Suppressor macrophage treated with lipopolysaccharide for 1 hour (primary cell): ENCODE measurements around the gene TAB3.

Source experiments
- DNase-seq, 3 donors: peaks; one replicate each; pipeline ENCODE4 v3.0.0-alpha.2; 2020 to 2022

Gene TAB3, protein sequence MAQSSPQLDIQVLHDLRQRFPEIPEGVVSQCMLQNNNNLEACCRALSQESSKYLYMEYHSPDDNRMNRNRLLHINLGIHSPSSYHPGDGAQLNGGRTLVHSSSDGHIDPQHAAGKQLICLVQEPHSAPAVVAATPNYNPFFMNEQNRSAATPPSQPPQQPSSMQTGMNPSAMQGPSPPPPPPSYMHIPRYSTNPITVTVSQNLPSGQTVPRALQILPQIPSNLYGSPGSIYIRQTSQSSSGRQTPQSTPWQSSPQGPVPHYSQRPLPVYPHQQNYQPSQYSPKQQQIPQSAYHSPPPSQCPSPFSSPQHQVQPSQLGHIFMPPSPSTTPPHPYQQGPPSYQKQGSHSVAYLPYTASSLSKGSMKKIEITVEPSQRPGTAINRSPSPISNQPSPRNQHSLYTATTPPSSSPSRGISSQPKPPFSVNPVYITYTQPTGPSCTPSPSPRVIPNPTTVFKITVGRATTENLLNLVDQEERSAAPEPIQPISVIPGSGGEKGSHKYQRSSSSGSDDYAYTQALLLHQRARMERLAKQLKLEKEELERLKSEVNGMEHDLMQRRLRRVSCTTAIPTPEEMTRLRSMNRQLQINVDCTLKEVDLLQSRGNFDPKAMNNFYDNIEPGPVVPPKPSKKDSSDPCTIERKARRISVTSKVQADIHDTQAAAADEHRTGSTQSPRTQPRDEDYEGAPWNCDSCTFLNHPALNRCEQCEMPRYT

DNA sequence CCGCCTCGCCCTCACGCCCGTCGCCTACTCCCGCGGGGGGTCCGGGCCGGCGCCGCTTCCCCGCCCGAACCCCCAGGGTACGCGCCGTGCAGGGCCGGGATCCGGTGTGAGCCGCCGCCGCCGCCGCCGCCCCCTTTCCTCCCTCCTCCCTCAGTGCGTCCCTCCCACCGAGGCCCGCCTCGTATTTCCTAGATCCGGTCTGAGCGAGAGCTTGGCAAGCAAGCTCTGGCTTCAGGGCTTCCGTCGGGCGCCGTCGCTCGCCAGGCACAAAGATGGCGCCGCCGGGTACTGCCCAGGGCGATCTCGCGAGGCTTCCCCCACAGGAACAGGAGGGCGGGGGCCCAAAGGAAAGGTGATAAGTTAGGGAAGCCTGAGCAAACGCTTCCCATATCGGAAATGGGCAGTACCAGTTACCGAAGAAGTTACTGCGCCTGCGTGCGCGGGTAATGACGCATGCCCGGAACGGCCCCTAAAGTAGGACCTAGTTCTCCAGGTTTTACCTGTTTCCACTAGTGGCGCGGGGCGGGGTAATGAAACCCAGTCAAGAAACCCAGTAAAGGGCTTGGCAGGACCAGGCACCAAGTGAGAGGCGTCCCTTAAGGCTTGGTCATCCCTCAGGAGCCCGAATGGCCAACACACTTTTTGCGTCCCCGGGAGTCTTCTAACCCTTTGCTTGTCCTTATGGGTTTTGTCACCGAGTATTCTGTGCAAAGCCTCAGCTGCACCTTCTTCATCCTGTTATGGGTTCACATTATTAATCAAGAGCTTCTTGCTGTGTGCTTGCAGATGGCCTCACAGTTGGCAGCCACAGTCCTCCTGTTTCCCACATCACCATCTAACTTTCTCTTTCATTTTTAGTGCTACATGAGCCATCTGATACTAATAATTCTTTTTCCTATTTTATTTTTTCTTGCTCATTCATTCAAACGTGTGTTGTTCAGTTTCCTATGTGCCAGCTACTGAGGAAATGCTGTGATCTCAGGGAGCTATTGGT lies at the start of gene TAB3:
TAB3 (minus strand) TSS at position 108 of the 994 bp plus-strand sequence. CDS start 29,666 bp downstream, outside the sequence.
- DNase-seq = peak; percentile 94 to 95 (median 94)

DNA sequence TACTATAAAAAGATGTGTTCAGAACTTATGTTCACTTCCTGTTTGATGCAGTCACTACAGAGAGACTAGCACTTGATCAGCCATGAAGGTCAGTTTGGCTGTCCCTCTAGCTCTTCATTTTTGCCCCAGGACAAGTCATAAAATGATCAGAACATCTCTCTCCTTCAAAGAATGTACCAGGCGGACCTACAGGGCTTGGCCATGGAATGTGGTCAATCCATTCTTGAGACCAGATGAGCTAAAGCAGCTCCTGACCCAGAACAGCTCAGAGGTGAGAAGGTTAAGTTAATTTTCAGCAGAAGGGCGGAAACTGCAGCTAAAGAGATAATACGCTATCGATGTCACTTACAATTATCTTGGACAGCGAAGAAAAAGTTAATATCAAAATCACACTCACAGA lies 49.2 kb upstream of the TAB3 start:
- DNase-seq = no peak

DNA sequence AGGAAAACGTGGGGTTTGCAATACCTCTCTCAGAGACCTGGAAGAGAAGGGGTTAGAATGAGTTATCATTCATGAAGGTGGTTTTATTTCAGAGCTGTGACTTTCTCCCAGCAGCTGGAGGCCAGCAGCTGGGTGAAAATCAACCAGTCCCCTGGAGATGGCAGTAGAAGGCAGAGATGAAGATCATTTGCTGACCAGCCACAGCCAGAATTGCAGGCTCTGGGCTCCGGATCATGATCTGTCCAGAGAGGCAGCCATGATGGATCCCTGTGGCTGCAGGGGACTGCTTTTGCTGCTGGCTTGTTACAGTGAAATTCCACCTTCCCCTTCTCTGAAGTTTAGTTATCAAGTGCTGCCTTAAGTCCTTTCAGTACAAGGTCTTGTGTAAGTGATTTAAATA lies 46.9 kb upstream of the TAB3 start:
- DNase-seq = peak in 2 of 3 donors; percentile 7 to 8

DNA sequence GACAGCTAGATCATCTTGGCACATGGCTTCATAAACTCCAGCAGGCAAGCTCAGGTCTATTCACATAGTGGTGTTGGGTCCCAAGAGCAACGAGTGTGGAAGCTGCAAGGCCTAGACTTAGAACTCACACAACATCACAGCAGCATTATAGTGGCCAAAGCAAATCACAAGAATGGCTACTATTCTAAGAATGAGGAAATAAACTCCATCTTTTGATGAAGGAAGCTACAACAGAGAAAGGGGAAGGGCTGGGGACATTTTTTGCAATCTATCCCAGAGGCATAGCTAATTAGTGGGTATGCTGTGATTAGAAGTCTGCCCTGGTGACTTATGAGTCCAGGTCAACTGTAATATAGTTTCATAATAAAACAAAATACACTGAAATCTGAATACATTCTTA lies 42.9 kb upstream of the TAB3 start:
- DNase-seq = no peak

DNA sequence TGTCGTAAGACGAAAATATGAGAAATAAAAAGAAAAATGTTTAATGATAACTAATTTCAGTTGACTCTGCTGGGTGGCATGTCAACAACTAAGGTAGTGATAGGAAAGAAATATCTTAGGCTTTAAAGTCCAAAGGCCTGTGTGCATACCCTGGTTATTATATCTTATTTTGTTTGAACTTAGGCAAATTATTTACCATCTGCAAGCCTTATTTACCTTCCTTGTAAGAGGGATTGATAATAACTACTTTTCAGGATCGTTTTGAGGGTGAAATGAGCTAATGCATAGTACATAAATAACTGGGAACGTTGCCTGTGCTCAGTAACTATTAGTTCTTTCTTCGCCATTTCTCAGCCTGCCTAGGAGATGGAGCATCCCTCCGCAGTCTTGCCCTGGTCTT lies 41.6 kb upstream of the TAB3 start:
- no peak for DNase-seq

DNA sequence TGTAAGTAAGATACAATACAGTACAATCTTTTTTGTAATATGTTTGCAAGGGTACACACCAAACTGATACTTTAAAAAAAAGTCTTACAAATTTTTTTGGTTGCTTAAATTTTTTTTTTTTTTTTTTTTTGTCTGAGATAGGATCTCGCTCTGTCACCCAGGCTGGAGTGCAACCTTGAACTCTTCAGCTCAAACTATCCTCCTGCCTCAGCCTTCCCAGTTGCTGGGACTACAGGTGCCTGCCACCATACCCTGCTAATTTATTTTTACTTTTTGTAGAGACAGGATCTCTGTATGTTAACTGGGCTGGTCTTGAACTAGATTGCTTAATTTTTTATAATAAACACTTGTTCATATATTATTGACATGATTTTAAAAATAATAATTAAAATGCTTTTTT lies 41.1 kb upstream of the TAB3 start:
- DNase-seq = no peak

DNA sequence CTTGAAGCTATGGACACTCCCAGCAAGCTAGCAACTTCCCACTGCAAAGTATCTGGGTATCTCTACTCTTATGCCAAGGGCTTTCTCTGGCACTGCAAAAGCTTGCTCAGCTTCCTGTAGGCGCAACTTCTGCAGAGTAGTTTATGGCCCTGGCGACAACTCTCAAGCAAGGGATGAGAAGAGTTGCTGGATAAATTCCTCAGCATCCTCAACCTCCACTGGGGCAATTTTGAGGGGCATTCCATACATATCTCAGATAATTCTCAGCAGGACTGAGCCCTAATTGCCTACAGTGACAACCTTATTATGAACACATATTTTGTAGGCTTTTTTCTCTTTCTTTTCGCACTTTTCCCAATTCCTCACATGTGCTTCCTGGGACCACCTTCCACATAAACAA lies 31.2 kb upstream of the TAB3 start:
- DNase-seq = no peak

DNA sequence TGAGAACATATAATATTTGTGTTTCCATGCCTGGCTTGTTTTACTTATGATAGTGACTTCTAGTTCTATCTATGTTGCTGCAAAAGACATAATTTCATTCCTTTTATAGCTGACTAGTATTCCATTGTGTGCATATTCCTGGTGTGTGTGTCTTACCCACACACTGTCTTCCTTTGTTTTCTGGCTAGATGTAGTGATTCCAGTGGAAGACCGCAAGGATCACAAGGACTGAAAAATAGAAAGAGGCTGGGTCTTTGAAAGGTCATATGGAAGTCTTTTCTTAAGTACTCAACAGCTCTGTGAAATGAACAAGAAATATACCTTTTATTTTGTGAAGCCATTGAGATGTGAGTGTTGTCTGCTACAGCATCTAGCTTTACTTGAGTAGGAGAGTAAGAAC lies 29.4 kb upstream of the TAB3 start:
- no peak for DNase-seq

DNA sequence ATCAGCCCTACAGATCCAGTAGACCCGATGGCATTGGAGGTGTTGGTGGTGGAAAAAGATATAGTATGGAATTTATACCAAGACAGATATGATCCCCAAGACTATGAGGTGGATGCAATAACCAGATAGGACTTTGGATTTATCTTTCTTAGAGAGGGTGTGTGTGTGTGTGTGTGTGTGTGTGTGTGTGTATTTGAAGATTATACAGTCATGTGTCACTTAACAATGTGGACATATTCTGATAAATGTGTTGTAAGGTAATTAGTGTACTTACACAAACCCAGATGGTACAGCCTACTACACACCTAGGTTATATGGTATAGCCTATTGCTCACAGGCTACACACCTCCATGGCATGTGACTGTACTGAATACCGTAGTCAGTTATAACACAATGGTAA lies 24.4 kb upstream of the TAB3 start:
- DNase-seq = no peak

DNA sequence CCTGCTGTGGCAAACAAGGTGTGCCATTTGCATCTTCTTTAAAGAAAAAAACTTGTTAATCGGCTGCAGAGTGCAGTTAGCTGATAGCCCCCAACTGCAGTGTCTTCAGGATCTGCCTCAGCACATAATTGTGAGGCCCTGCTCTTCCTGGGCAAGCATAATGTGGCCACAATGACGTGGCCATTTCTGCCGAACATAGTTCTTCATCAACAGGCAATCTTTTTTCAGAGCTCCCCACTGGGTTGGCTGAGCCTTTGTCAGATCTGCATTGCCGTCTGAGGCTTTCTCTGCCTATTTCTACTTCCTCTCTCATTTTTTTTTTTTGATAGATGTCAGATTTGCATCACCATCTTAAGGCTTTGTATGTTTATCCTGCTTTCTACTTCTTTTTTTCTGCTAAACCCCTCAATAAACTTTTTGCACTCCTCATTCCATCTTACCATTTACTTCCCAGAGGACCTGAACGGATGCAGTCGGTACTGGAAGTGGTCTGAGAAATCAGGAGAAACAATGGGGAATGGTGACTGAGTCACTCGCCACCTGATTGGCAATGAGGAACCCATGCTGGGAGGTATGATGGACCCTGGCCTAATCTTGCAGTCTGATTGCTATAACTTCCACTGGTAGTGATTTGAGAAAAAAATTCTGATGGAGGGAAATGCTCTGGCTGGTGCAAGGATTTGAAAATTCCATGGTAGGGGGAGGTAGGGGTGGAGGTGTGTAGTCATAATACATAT lies 21.2 kb upstream of the TAB3 start:
- peak; percentile 20 to 23 (median 22) for DNase-seq

DNA sequence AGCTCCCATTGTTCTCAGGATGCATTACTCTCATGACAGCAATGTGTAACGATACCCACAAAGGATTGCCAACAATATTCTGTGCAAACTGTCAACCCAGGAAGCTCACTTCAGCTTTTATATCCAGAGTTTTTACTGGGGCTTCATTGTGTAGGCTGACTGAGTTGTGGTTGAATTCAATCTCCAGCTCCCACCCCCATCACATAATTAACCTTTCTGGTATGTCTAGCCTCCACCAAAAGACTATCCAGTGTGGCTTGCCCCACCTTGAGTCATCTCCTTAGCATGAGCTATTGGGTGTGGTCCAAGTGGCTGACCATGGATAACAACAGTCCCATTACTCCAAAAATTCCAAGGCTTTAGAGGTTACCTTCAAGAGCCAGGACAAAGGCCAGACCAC lies 17.7 kb upstream of the TAB3 start:
- no peak for DNase-seq

DNA sequence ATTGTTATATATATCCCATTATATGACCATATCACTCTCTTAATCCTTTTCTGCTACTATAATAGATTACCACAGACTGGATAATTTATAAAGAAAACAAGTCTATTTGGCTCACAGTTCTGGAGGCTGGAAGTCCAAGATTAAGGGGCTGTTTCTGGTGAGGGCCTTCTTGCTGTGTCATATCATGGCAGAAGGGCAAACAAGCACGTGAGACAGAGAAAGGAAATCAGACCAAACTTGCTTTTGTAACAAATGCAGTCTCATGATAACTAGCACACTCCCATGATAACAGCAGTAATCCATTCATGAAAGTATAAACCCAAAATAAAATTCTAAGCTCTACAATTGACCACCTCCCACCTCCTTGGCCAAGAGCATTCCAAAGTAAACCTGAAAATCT lies 16.3 kb upstream of the TAB3 start:
- no peak for DNase-seq

DNA sequence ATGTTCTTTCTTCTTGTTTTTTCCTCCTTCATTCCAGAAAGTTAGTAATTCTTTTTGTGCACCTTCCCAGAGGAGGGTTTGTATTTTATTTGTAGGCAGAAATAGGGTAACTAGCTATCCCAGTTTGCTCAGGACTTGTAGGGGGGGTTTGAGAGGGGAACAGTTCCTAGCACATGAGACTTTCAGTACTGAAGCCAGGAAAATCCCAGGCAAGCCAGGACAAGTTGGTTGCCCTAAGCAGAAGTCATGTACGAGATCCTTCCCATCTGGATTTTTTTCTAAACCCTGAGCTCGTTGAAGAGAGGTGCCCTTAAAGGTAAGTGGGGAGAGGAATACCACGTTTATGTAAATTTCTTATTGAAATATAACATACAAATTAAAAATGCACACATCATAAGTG lies 15.6 kb upstream of the TAB3 start:
- DNase-seq = no peak

DNA sequence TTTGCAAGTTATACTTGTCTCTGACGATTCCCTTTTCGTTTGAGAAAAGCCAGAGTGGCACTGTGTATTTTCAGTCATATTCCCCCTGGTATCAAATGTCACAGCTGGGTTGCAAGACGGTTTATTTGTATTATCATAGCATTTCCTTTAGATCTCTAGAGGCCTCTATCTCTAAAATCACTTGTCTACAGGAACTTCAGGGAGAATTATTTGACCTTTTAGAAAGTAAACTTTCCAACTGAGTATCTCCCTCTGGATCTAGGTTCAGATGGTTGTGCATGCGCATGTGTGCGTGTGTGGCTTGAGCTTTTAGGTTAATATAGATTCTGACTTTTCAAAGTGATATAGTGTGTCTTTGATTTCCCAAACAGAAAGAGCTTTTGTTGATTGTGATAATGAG lies 15.1 kb upstream of the TAB3 start:
- no peak for DNase-seq

DNA sequence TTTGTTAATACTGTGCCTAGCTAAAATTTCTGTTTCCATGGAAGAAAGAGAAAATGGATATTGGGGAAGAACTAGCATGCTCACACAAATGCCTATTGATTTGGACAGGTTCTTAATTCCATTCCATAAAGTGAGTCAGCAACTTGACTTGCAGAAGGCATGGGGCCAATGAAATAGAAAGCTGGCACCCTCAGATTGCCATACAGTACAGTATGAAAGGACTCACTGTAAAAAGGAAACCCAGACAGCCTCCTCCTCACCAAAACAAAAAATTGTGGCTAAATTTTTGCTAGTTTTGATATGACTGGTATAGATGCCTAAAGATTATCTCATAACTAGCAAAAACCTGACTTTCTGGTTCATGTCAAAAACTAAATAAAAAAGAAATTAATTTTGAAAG lies 11.2 kb upstream of the TAB3 start:
- no peak for DNase-seq

DNA sequence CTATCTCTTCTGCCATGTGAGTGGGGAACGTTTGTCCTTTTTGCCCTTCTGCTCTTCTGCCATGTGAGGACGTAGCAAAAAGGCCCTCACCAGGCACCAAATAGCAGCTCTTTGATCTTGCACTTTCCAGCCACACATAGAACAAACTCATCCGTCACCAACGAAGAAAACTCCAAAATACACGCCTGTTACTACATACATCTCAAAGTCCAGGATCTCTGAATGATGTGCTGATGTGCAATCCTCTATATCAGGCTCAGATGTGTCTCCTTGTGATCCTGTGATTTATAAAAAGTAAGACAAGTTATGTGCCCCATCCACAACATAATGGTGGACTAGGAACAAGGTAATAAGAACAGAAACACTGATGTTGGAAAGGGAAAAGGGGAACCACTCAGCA lies 9.8 kb upstream of the TAB3 start:
- DNase-seq = no peak

DNA sequence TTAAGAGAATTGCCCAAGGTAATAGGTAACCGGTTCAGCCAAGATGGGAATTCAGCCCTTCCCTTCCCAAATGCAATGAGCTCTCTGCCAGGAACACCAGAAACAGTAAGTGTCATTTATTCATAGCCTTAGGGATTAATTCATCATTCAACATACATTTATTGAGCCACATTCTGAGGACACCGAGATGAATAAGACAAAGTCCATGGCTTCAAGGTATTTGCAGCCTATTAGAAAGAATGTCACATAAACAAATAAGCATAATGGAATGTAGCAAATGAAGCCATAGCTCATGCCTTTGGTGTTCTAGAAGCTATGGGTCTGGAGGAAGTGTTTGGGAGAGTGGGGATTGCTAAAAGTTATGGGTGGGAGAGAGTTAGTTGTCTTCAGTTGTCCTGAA lies 6.3 kb upstream of the TAB3 start:
- no peak for DNase-seq

DNA sequence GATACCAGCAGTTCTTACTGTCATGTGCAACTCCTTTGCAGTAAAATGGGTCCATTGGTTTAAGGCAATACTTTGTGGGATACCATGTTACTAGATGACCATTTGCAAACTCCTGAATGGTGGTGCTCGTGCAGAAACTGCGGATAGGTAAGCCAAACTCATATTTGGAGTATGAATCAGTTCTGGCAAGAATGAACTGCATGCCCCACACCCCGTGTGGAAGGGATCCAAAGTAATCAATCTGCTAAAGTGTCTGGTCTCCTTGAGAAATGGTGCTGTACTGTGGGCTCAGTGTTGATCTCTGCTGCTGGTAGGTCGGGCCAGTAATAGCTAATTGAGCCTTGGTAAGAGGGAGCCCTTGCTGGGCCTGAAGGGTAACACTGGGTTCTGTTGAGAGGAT lies 4.2 kb upstream of the TAB3 start:
- no peak for DNase-seq

DNA sequence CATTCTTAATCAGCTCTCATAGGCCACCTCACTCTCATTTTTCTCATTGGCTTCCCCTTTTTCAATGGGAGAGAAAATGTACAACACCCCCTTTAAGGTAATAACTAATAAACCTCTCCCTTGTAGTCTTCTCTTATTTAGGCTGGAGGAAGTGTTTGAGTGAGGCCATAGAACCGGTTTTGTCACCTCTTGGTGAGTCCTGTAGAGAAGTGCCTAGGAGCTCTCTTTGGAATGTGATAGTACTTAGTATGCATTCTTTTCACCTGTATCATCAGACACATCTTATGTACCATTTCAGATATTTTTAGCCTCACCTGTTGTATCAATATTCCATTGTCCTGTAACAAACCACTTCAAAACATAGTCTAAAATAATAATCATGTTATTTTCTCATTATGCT lies 3.5 kb upstream of the TAB3 start:
- no peak for DNase-seq

DNA sequence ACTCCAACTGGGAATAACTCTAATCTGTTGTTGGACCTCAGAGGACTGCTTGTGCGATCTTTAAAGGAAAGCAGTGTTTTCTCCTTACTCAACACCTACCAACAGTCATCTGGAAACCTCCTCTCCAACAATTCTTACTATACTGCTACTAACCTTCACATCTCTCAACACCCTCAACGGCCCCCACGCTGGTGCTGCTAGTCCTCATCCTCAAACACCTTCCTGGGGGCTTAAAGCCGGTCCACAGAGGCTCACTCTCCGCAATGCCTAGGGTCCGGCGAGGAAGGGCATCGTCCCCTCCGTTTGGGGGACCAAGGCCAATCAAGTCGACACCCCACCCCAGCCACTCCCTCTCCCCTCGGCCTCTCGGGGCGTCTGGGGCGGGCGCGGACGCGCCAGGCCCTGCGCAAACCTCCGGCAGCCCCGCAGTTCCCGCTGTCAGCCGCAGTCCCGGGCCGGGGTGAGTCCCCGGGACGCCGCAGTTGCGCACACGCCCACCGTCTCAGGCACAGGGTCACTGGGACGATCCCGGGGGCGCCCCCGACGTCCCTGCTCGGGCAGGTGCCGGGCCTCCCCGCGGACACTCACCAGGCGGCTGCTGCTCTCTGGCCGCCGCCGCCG lies 418 bp downstream of the TAB3 start:
- peak; percentile 47 to 76 (median 53) for DNase-seq

DNA sequence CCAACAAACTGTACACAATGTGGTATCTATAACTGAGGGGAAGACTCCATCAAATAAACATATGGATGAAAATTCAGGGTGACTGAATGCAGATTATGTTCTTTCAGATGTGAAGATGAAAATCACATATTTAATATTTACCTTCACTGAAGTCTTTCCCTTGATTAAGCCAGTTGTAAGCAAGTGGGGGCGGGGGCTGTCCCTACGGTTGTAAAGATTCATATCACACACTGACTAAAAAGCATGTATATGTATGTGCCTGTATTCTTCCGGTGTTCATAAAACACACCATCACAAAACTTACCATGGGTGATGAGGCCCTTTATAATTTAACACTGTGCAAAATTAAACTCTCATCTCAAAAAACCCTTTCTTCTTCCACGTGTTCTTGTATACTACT lies 1.3 kb downstream of the TAB3 start:
- no peak for DNase-seq

DNA sequence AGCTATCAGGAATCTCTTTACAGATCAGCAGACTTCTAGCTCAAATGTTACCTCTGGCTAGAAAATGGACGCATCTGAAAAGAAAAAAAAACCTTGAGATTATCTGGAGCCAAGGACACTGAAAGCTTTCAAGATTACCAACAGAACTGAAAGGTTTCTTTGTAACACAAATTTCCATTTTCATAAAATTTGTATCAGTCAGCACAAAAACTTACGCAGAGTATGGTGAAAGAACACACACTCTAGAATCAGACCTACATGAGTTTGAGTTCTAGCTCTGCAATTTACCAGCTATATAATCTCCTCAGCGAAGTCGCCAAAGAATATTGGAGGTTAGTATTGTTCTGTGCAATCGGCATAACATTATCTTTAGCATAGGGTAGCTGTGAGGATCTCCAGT lies 1.8 kb downstream of the TAB3 start:
- DNase-seq = no peak
